Fibroblast of pulmonary artery (primary cell): ENCODE measurements around the gene FGF1.

Source experiments
- DNase-seq: peaks from one replicate; pipeline ENCODE4 v3.0.0-alpha.2; 2010; ENCODE audit warnings: low read depth
- H3K4me3 ChIP-seq: replicated peaks from 2 replicates; pipeline ENCODE4 v1.5.1; 2011; ENCODE audit warnings: low read depth, mild to moderate bottlenecking, control low read depth, low read length, moderate library complexity
- TF ChIP-seq, protein P1 (sequence below): IDR thresholded peaks from 2 replicates; pipeline ENCODE4 v1.5.1; 2011; ENCODE audit warnings: mild to moderate bottlenecking, control low read depth, low read length, inconsistent platforms; ENCODE audit errors: missing control alignments

Gene FGF1

DNA sequence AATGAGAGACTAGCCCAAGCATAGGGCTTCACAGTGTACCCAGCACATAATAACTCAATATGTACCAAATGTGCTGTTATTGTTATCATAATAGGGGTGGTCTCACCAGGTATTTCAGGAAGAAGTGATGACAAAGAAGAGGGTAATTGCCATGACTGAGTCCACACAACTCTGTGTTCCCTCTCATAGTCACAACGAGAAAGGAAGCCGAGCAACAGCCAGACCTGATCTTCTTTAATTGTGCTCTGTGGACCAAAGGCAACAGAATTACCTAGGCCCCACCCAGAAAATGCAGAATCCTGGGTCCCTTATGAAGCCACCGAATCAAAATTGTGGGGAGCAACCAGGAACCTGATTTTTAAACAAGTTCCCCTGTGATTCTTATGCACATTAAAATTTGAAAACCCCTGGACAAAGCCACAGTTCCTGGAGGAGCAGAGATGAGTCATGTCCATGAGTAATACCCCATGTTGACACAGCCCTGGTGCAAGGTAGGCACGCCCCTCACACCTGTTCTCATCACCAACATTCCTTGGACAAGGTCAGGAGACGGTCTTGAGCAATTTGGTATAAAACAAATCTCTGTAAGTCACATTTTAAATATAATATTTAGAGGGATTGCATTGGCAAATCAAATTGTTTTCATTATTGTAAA is 5.2 kb downstream of the FGF1 start:
- peak; percentile 40 for DNase-seq
- TF ChIP-seq, protein P1, sequence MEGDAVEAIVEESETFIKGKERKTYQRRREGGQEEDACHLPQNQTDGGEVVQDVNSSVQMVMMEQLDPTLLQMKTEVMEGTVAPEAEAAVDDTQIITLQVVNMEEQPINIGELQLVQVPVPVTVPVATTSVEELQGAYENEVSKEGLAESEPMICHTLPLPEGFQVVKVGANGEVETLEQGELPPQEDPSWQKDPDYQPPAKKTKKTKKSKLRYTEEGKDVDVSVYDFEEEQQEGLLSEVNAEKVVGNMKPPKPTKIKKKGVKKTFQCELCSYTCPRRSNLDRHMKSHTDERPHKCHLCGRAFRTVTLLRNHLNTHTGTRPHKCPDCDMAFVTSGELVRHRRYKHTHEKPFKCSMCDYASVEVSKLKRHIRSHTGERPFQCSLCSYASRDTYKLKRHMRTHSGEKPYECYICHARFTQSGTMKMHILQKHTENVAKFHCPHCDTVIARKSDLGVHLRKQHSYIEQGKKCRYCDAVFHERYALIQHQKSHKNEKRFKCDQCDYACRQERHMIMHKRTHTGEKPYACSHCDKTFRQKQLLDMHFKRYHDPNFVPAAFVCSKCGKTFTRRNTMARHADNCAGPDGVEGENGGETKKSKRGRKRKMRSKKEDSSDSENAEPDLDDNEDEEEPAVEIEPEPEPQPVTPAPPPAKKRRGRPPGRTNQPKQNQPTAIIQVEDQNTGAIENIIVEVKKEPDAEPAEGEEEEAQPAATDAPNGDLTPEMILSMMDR: no peak
- H3K4me3 ChIP-seq: no peak overlapping the region

DNA sequence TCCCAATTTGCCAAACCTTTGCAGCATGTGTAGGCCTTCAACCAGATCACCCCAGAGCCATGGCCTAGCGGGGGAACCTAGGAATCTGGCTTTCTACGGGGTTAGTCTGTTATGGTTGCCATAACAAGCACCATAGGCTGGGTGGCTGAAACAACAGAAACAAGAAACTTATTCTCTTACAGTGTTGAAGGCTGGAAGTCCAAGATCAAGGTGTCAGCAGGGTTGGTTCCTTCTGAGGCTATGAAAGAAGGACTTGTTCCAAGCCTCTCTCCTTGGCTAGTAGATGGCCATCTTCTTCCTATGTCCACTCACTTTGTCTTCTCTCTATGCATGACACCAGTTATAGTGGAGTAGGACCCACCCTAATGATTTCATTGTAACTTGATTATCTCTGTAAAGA is 6.1 kb downstream of the FGF1 start:
- no peak for DNase-seq
- H3K4me3 ChIP-seq: no peak overlapping the region
- TF ChIP-seq, protein P1: no peak

DNA sequence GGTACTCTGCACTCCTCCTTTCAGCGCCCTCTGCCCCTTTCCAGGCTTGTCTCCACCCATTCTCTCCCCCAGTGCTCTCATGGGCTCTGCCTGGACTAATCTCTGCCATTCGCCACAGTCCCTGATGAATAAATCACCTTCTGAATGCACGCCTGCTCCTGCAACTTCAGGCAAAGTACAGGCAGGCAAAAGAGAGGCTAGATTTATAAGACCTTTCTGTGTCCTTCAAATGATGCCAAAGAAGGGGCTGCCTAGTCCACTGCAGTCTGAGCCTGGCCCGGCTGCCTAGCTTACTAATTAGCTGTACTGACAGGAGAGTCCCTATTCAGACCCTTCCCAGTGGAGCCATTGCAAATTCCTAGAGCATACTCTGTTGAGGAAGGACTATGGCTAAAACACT is 7.4 kb downstream of the FGF1 start:
- no peak for DNase-seq

DNA sequence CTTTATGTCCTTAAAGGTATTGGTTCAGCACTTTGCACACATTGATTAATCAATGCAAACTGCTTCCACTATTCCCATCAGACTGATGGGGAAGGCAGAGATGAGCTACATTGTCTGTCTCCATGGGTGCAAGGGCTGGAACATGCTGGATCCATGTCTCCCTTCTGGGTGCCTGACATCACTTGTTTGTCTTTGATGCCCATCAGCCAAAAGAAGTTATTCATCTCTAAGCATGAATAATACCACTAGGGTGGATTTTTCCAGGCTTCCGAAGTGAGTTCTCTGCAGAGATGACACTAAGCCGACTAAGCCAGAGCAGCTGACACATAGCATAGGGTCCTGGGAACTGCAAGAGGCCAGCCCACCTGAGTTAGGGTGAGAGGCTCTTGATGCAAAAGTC is 8.7 kb downstream of the FGF1 start:
- no peak for DNase-seq
- H3K4me3 ChIP-seq: no peak overlapping the region
- TF ChIP-seq, protein P1: no peak

More for the DNA sequence above, 7.4 kb downstream of the FGF1 start:
- TF ChIP-seq, protein P1: no peak
- H3K4me3 ChIP-seq: no peak overlapping the region

DNA sequence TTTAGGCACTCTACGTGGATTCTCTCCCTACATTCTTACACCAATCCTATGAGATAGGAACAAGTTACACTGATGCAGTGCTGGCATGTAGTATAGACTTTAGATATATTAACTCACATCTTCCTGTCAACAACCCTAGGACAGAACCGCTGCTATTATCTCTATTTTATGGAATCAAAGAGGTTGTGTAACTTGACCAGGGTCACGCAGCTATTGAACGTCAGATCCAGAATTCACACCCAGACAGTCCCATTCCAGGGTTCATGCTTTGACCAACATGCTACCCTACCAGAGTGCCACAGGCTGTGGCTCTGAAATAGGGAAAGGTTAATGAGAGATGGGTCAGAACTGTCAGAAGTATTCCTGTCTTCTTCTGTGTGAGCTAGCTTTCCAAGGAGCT is 9.6 kb downstream of the FGF1 start:
- TF ChIP-seq, protein P1: no peak
- DNase-seq: no peak
- H3K4me3 ChIP-seq: no peak overlapping the region

DNA sequence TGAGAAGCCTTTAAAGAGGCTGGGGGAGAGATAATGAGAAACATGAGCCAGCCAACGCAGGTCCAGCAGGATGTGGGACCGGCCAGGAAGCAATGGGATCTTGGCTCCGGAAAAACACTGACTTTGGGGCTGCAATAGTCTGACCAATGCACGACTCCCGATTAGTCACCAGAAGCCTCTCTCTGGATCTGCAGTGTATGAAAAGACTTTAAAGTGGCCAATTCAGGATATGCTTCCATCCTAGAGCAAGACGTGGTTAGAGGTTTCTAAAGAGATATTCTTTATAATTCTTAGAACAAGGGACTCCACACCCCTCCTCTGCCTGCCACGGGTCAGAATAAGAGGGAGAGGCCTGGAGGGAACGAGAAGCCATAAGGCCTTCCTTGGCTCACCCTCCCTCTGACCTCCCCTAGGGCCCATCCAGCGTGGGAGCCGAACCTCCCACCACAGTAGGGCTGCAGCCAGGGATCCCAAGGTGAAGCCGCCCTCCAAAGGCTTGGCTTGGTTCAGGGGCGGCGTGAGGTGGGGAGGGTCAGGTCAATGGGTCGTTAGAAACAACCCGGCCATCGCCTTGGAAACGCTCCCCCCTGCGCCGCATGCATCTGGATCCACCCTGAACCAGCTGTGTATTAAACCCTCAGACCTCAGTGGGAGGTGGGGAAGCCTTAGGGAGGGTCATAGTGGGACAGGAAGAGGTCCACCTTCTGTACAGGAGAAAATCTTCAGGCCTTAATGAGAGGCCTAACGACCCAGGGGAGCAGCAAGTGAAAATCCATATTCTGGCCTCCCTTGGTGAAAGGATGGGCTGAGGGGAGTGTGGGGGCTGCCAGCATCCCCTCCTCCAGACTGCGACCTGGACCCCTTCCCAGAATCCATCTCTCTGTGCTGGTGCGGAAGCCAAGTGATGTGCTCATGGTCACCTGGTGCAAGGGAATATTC is 11.1 kb downstream of the FGF1 start:
- DNase-seq: peak; percentile 73
- no peak overlapping the region for H3K4me3 ChIP-seq
- TF ChIP-seq, protein P1: no peak
